ENCODE measurements around the gene DNER. TPM values are rescaled to one million over a fixed set of nuclear protein-coding genes. Genes with fewer than 3 reads are reported as not detected.

The DNER gene
- polyA plus RNA-seq, 1 donor (not counting 4 experiments of a cell fraction or from before 2014, with no cell fraction given) = 8.5 TPM

DNA sequence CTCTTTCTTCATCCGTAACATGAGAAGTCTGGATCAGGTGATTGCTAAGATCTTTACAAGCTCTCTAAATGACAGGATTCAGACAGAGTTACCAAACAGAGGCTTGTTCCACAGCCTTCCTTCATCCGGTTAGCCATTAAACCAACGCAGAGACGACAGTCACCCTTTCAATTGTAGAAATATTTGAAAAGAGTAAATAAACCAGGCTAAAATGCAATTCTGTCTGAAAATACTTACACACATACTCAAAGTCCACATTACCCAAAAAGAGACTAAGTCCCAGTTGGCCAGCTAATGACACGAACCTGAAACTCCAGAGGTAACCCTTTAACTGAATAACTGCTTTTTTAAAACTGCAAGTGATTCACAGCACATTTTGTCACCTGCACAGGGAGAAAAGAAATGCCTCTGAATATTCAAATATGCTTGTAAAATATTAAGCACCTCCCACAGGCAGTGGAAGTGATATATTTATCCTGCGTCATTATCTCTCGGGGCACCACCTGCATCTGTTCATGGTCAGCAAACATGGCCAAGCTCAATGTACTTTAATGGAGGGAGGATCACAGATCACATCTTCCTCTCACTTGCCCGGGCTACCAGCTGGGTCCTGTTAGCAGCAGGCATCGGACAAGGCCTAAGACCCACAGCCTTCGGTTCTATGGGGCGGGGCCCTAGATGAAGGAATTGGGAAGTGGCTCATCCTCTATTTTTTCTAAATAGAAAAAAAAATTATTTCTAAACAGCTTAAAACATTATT is 38.8 kb upstream of the DNER start:
- DNase-seq (ENCODE audit: low read depth, low spot score) = no peak
- H3K27ac ChIP-seq (ENCODE audit: control insufficient read depth, insufficient read depth, low read length) = no peak overlapping the region
- dilution Hi-C loops (cut with MboI; ENCODE audit: extremely low pct_ligation_motif_present, low sequenced_read_pairs) = no loop called here
- H3K4me3 ChIP-seq (ENCODE audit: control insufficient read depth in 2 of 3, extremely low read depth in 1 of 3, insufficient read depth in 2 of 3, low read depth in 1 of 3, low read length in 3 of 3) = no peak overlapping the region
- no peaks in the 10 kb centered on the region for H3K9me1 ChIP-seq (ENCODE audit: control insufficient read depth, extremely low read depth, insufficient read depth, low read length)
- no peaks in the 10 kb centered on the region for H3K9me3 ChIP-seq (ENCODE audit: control insufficient read depth, low read depth, low read length)
- no peak for FAIRE-seq
- H3K4me2 ChIP-seq (ENCODE audit: control insufficient read depth, extremely low read depth, insufficient read depth, low read depth, low read length) = no peak overlapping the region
- no peaks in the 10 kb centered on the region for H4K20me1 ChIP-seq (ENCODE audit: control insufficient read depth, extremely low read depth, insufficient read depth, low read length)
- no peaks in the 10 kb centered on the region for H3K27me3 ChIP-seq (ENCODE audit: control insufficient read depth, extremely low read depth, insufficient read depth, low read length)
- no peaks in the 10 kb centered on the region for H3K36me3 ChIP-seq (ENCODE audit: control insufficient read depth in 2 of 2, extremely low read depth in 1 of 2, insufficient read depth in 2 of 2, low read length in 2 of 2)
- no peaks in the 10 kb centered on the region for H3K79me2 ChIP-seq (ENCODE audit: control insufficient read depth, insufficient read depth, low read length)
- no peak overlapping the region for H2AFZ ChIP-seq (ENCODE audit: control insufficient read depth, low read length)
- H3K9ac ChIP-seq (ENCODE audit: control insufficient read depth, extremely low read depth, insufficient read depth, low read length) = no peak overlapping the region
- TF ChIP-seq, protein P1, sequence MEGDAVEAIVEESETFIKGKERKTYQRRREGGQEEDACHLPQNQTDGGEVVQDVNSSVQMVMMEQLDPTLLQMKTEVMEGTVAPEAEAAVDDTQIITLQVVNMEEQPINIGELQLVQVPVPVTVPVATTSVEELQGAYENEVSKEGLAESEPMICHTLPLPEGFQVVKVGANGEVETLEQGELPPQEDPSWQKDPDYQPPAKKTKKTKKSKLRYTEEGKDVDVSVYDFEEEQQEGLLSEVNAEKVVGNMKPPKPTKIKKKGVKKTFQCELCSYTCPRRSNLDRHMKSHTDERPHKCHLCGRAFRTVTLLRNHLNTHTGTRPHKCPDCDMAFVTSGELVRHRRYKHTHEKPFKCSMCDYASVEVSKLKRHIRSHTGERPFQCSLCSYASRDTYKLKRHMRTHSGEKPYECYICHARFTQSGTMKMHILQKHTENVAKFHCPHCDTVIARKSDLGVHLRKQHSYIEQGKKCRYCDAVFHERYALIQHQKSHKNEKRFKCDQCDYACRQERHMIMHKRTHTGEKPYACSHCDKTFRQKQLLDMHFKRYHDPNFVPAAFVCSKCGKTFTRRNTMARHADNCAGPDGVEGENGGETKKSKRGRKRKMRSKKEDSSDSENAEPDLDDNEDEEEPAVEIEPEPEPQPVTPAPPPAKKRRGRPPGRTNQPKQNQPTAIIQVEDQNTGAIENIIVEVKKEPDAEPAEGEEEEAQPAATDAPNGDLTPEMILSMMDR (optimal IDR thresholded peaks at IDR 0.05 in 1 of 3, IDR thresholded peaks at IDR 0.05 in 1 of 3, conservative IDR thresholded peaks at IDR 0.05 in 1 of 3; ENCODE audit: extremely low read depth in 1 of 3, insufficient read depth in 2 of 3, low read length in 3 of 3) = no peak
- no peak for TF ChIP-seq EZH2 (IDR thresholded peaks at IDR 0.05; ENCODE audit: low read length)
- no peaks in the 10 kb centered on the region for H3K4me1 ChIP-seq (ENCODE audit: control insufficient read depth, extremely low read depth, insufficient read depth, low read length)

DNA sequence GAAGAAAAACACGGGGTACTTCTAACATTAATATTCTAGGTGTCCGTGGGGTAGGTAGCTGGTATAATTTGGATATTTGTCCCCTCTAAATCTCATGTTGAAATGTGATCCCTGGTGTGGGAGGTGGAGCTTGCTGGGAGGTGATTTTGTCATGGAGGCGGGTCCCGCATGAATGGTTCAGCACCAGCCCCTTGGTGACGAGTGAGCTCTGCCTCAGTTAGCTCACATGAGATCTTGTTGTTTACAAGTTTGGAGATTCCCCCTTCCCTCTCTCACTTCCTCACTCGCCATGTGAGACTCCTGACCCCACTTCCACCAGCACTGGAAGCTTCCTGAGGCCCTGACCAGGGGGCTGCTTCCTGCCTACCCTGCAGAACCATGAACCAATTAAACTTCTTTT is 35.4 kb upstream of the DNER start:
- Histone ChIP-seq H2AFZ (ENCODE audit: control insufficient read depth, low read length) (no peak overlapping the region), H3K4me3 (ENCODE audit: control insufficient read depth in 2 of 3, extremely low read depth in 1 of 3, insufficient read depth in 2 of 3, low read depth in 1 of 3, low read length in 3 of 3) (no peak overlapping the region), H3K4me1 (ENCODE audit: control insufficient read depth, extremely low read depth, insufficient read depth, low read length) (no peaks in the 10 kb centered on the region), H4K20me1 (ENCODE audit: control insufficient read depth, extremely low read depth, insufficient read depth, low read length) (no peaks in the 10 kb centered on the region), H3K36me3 (ENCODE audit: control insufficient read depth in 2 of 2, extremely low read depth in 1 of 2, insufficient read depth in 2 of 2, low read length in 2 of 2) (no peaks in the 10 kb centered on the region), H3K27me3 (ENCODE audit: control insufficient read depth, extremely low read depth, insufficient read depth, low read length) (no peaks in the 10 kb centered on the region), H3K9me3 (ENCODE audit: control insufficient read depth, low read depth, low read length) (no peaks in the 10 kb centered on the region), H3K27ac (ENCODE audit: control insufficient read depth, insufficient read depth, low read length) (no peak overlapping the region), H3K9ac (ENCODE audit: control insufficient read depth, extremely low read depth, insufficient read depth, low read length) (no peak overlapping the region), H3K79me2 (ENCODE audit: control insufficient read depth, insufficient read depth, low read length) (no peaks in the 10 kb centered on the region), H3K9me1 (ENCODE audit: control insufficient read depth, extremely low read depth, insufficient read depth, low read length) (no peaks in the 10 kb centered on the region), H3K4me2 (ENCODE audit: control insufficient read depth, extremely low read depth, insufficient read depth, low read depth, low read length) (no peak overlapping the region)
- dilution Hi-C loops (cut with MboI; ENCODE audit: extremely low pct_ligation_motif_present, low sequenced_read_pairs) = no loop called here
- TF ChIP-seq, protein P1 (optimal IDR thresholded peaks at IDR 0.05 in 1 of 3, IDR thresholded peaks at IDR 0.05 in 1 of 3, conservative IDR thresholded peaks at IDR 0.05 in 1 of 3; ENCODE audit: extremely low read depth in 1 of 3, insufficient read depth in 2 of 3, low read length in 3 of 3) = no peak
- no peak for TF ChIP-seq EZH2 (IDR thresholded peaks at IDR 0.05; ENCODE audit: low read length)
- DNase-seq (ENCODE audit: low read depth, low spot score) (no peak), FAIRE-seq (no peak)

Data from keratinocyte (primary cell).